Mucosa of descending colon (tissue), 3 donors: Measurements from ENCODE around the gene PRDM16. TPM values are rescaled to one million over a fixed set of nuclear protein-coding genes. Genes with fewer than 3 reads are reported as not detected.

ENCODE experiments used
- ATAC-seq: fragments of 200-7000 bp; cut with Tn5 transposase; one replicate; pipeline ENCODE4 v1.9.1; 2020; ENCODE audit warnings: mild to moderate bottlenecking, moderate library complexity
- DNase-seq, 3 donors: peaks; one replicate each; pipeline ENCODE4 v3.0.0-alpha.2; 2020
- H3K36me3 ChIP-seq: fragments of 200-600 bp; one replicate; pipeline ENCODE4 v1.8.0; 2021; ENCODE audit warnings: low read depth, mild to moderate bottlenecking
- H3K4me1 ChIP-seq: fragments of 200-600 bp; one replicate; pipeline ENCODE4 v1.8.0; 2021; ENCODE audit warnings: low read depth, mild to moderate bottlenecking
- H3K4me3 ChIP-seq: fragments of 200-600 bp; one replicate; pipeline ENCODE4 v1.8.0; 2021; ENCODE audit warnings: mild to moderate bottlenecking
- H3K9me3 ChIP-seq: fragments of 200-600 bp; one replicate; pipeline ENCODE4 v1.8.0; 2021; ENCODE audit warnings: mild to moderate bottlenecking
- intact Hi-C, 2 donors: fragments of 100-400 bp; cut with DNase I in 1 of 2; cut with micrococcal nuclease in 1 of 2; formaldehyde crosslinking; loops; one replicate each; pipeline versions ENCODE4 v1.11.0 to v1.11.1; 2022; cut with DNase I, micrococcal nuclease
- total RNA-seq, 3 donors: library from RNA; stranded (reverse); fragmentation: NEBNext Ultra II Directional in 2 of 3; extraction: Animal tissue kit (Norgen Biotek cat#: 25700) in 2 of 3; gene quantifications; one replicate each; pipeline versions ENCODE4 v1.2.1 to v1.2.4, GENCODE V29; 2021 to 2023
- TF ChIP-seq, protein P1 (sequence below): fragments of 200-600 bp; IDR thresholded peaks from one replicate; pipeline ENCODE4 v1.8.0; 2022; ENCODE audit warnings: antibody characterized with exemption, mild to moderate bottlenecking
- donor health status: DM: no; HTN: no; CAD: no; lungs with moderate emphysema.
- donor health status: DM: no; HTN: no; CAD: no.
- donor health status: DM: no; HTN: yes; CAD: no.

The PRDM16 gene
- total RNA-seq, 3 donors from 2014 or later, result 1.6 to 2.5 (median 2.4) TPM

DNA sequence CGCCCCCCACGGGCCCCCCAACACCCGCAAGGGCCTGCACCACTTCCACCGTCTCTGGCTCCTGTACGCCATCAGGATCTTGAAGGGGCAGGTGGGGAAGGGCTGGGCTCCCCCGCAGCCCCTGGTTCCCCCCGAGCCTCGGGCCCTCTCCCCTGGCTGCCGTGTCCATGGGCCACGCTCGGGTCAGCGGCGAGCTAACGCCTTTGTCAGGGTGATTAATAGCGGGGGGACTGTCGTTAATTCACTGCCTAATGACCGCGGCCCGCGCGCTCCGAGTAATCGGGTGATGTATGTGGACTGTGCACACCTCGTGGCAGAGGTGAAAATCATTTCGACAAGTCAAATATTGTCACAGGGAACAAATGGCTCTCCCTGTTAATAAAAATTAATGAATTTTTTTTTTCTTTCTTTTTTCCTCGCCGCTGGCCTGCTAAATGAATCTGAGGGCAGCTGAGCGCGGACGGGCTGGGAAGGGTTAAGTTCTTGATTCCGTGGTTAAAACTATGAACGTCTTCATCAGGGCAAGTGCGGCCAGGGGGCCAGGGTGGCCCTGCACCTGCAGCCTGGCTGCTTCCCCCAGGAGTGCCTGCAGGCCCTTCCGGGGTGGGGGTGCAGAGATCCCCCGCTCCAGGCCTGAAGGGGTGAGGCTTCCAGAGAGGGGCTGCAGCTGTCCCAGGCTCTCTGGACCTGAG is 100.8 kb downstream of the PRDM16 start:
- Histone ChIP-seq H3K36me3 (no peaks in the 10 kb centered on the region), H3K9me3 (no peaks in the 10 kb centered on the region), H3K4me1 (peaks cover 17% of the 10 kb centered on the region), H3K4me3 (no peak overlapping the region)
- DNase-seq (no peak), ATAC-seq (no peak)
- intact Hi-C loops, result no loop called here
- TF ChIP-seq, protein P1, sequence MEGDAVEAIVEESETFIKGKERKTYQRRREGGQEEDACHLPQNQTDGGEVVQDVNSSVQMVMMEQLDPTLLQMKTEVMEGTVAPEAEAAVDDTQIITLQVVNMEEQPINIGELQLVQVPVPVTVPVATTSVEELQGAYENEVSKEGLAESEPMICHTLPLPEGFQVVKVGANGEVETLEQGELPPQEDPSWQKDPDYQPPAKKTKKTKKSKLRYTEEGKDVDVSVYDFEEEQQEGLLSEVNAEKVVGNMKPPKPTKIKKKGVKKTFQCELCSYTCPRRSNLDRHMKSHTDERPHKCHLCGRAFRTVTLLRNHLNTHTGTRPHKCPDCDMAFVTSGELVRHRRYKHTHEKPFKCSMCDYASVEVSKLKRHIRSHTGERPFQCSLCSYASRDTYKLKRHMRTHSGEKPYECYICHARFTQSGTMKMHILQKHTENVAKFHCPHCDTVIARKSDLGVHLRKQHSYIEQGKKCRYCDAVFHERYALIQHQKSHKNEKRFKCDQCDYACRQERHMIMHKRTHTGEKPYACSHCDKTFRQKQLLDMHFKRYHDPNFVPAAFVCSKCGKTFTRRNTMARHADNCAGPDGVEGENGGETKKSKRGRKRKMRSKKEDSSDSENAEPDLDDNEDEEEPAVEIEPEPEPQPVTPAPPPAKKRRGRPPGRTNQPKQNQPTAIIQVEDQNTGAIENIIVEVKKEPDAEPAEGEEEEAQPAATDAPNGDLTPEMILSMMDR, result no peak

DNA sequence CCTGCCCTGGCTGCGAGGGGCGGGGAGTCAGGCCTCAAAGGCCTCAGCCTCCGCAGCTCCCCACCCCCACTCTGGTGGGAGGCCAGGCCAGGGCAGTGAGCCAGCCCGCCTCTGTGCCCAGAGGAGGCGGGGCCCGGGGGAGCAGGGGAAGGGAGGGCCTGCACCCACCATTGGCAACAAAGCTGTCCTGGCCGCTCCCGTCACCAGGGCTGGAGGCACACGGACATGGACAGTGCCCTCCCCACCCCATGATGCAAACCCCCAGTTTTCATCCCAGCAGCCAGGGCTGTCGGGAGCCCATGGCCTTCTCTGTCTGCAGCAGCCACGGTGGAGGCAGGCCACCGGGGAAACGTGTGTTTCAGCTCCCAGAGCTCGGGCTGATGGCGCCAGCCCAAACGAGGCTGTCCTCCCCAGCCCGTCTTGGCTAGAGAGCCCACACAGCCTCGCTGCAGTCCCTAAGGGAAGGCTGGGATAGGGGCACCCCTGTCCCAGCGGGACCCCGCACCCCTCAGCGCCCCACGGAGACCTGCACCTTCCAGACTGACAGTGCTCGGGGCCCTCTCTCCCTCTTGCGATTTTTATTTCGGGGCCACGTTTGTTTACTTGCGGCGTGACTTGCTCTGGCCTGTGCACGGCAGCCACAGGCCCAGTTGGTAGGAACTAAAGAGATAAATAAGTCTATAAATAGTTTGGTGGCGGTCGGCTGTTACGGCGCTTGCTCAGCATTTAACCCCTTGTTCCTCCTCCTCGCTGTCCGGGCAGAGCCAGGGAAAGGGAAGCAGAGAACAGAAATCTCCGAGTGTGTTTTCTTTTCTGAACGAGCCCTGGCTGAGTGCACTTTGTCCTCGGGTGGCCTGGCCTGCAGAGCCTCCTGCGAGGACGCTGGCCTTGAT is 101.8 kb downstream of the PRDM16 start:
- TF ChIP-seq, protein P1, result no peak
- DNase-seq, result peak; percentile 62 to 79 (median 65)
- Histone ChIP-seq H3K4me3 (no peak overlapping the region), H3K36me3 (no peaks in the 10 kb centered on the region), H3K4me1 (peaks cover 17% of the 10 kb centered on the region), H3K9me3 (no peaks in the 10 kb centered on the region)
- intact Hi-C loops, result no loop called here
- ATAC-seq, result peak; percentile 75

DNA sequence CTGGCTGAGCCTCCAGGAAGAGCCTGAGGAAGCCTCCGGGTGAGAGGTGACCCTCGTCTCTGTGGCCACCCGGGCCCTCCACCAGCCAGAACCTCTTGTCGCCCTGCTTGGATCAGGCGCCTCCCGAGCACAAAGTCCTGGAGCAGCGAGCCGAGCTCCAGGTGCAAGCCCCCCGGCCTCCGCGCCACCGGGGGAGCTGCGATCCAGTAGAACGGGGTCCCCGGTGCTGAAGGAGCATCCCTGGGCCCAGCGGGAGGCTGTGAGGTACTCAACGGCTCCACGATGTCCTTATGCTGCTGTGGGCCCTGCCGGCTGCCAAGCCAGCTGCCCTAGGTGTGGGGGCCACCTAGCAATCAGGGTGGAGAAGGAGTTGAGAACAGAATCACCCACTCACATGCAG is 102.8 kb downstream of the PRDM16 start:
- TF ChIP-seq, protein P1, result no peak
- peaks cover 17% of the 10 kb centered on the region for H3K4me1 ChIP-seq
- DNase-seq (no peak), ATAC-seq (no peak)
- H3K4me3 ChIP-seq, result no peak overlapping the region
- no peaks in the 10 kb centered on the region for H3K9me3 ChIP-seq
- no peaks in the 10 kb centered on the region for H3K36me3 ChIP-seq
- intact Hi-C loops, result no loop called here

DNA sequence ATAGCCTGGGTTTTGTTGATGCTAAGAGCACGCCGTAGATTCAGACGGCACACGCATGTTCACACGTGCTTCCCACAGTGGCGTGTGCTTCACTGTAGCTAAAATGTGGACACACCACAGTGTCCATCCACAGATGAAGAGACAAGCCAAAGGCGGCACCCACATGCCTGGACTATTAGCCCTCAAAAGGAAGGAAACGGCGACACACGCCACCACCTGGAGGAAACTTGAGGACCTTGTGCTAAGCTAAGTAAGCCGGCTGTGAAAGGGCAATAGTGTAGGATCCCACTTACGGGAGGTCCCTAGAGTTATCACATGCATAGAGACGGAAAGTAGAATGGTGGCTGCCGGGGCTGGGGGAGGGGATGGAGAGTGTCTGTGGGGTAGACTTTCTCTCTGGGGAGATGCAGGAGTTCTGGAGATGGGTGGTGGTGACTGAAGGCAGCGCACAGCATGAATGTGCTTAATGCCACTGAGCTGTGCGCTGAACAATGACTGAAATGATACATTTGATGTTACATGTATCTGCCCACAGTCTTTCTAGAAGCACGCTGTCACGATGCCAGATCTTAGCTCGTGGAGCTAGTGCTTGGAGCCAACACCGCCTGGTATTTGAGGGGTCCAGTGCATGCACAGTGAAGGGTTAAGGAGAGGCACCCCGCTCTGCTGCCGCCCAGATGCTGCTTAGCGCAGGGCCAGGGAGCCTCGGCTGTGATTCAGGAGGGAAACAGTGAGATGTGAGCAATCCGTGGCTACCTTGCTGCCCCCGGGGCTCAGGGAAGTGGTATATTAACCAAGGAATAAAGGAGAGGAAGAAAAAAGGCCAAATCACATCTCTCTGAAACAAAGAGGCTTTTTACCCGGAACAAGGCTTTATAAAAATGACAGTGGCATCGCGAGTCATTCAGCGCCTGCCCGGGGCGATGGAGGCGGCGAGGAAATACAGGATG is 103.7 kb downstream of the PRDM16 start:
- Histone ChIP-seq H3K9me3 (no peaks in the 10 kb centered on the region), H3K4me1 (peaks cover 17% of the 10 kb centered on the region), H3K4me3 (no peak overlapping the region), H3K36me3 (no peaks in the 10 kb centered on the region)
- no peak for ATAC-seq
- intact Hi-C loops, result no loop called here
- TF ChIP-seq, protein P1, result no peak
- no peak for DNase-seq

DNA sequence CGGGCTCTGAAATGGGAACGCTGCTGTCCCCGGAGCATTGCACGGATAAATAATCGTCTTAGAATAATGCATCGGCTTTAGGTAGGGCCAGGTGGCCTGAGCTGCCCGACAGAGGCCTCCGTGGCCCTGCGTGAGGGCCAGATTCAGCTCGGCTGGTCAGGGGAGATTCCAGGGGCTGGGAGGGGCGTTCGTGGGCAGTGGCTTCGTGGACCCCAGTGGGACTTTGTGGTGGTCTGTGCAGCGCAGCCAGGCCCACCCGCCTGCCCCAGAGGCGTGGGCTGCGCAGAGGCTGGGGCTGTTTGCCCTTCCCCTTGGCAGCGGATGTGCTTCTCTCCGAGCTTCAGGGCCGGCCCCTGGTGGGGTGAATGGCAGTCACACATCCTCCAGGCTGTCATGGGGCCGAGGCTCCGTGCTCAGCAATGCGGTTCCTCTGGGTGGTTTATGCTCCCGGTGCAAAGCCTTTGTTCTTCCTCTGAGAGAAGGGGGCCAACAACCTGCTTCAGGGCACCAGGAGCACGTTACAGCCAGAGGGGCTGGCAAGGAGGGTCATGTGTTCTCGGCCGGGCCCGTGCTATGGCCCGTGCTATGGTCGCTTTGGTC is 104.5 kb downstream of the PRDM16 start:
- no peaks in the 10 kb centered on the region for H3K9me3 ChIP-seq
- DNase-seq, result no peak
- no peaks in the 10 kb centered on the region for H3K36me3 ChIP-seq
- no peak for ATAC-seq
- TF ChIP-seq, protein P1, result no peak
- peaks cover 17% of the 10 kb centered on the region for H3K4me1 ChIP-seq
- intact Hi-C loops, result no loop called here
- no peak overlapping the region for H3K4me3 ChIP-seq
